ENCODE measurements around the gene TP53BP1. TPM values are rescaled to one million over a fixed set of nuclear protein-coding genes. Genes with fewer than 3 reads are reported as not detected.
A peak's percentile ranks its signal among the peaks of the same experiment; 100 is the strongest.

The TP53BP1 gene
- total RNA-seq, 1 donor from 2014 or later, result 44.9 TPM

DNA sequence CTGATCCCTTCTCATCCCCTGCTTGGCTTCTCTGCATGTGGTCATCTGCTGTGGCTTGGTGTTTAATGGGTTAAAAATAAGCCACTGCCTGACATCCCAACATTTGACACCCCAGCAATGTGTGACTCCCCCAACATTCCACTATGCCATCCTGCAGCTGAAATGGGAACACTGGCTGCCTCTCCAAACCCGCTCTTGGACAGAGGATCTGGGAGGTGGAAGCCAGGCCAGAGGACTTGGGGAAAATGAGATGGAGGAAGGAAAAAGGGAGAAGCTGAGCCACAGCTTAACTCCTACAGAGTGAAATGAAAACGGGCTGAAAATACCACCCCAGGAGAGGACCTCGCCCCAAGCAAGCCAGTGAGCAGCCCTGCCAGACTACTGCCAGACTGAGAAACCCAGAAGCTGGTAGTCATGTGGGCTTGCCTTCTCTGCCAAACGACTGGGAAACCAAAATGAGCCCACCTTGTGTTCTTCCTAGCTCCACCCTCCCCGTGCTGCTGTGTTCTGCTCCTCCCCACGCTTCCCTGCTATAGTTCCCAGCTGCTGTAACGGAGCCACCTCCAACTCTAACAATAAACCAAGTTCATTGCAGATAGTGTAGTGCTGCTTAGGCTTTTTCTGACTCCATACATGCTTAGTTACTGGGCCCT, 38.2 kb upstream of the TP53BP1 start:
- H3K4me1 ChIP-seq, result peaks cover 8% of the 10 kb centered on the region
- no peak for DNase-seq (ENCODE audit: extremely low spot score in 2 of 2)
- H3K27ac ChIP-seq, result peak overlapping the region; percentile 32
- H3K36me3 ChIP-seq, result peaks cover 0 to 10% of the 10 kb centered on the region in 2 donors
- no peak overlapping the region for H3K4me3 ChIP-seq
- H3K27me3 ChIP-seq, result no peaks in the 10 kb centered on the region
- TF ChIP-seq POLR2AphosphoS5 (IDR thresholded peaks at IDR 0.05; ENCODE audit: insufficient read depth in 1 of 2, low read depth in 1 of 2) (no peak), POLR2A (IDR thresholded peaks at IDR 0.05) (no peak)
- TF ChIP-seq, protein P1, sequence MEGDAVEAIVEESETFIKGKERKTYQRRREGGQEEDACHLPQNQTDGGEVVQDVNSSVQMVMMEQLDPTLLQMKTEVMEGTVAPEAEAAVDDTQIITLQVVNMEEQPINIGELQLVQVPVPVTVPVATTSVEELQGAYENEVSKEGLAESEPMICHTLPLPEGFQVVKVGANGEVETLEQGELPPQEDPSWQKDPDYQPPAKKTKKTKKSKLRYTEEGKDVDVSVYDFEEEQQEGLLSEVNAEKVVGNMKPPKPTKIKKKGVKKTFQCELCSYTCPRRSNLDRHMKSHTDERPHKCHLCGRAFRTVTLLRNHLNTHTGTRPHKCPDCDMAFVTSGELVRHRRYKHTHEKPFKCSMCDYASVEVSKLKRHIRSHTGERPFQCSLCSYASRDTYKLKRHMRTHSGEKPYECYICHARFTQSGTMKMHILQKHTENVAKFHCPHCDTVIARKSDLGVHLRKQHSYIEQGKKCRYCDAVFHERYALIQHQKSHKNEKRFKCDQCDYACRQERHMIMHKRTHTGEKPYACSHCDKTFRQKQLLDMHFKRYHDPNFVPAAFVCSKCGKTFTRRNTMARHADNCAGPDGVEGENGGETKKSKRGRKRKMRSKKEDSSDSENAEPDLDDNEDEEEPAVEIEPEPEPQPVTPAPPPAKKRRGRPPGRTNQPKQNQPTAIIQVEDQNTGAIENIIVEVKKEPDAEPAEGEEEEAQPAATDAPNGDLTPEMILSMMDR (IDR thresholded peaks at IDR 0.05), result no peak
- no peaks in the 10 kb centered on the region for H3K9me3 ChIP-seq
- intact Hi-C loops (cut with DNase I), result no loop called here

DNA sequence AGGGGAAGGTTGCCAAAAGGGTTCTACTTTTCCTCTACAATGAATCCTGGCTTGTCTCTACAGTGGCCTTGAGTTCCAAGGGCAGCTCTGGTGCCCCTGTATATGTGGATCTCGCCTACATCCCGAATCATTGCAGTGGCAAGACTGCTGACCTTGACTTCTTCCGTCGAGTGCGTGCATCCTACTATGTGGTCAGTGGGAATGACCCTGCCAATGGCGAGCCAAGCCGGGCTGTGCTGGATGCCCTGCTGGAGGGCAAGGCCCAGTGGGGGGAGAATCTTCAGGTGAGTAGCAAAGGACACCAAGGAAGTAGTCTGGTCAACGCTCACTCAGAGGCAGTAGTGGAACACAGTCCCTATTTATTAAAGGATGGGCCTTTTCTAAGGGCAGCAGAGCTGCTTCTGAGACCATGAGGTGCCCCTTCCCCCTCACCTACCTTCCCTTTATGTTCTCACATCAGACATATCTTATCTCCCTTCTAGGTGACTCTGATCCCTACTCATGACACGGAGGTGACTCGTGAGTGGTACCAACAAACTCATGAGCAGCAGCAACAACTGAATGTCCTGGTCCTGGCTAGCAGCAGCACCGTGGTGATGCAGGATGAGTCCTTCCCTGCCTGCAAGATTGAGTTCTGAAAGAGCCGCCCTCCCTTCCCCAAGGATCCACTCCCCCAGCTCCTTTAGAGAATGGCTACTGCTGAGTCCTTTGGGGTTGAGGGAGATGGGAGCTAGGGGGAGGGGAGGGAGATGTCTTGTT, 36.8 kb upstream of the TP53BP1 start:
- peaks cover 8% of the 10 kb centered on the region for H3K4me1 ChIP-seq
- H3K27me3 ChIP-seq, result no peaks in the 10 kb centered on the region
- H3K27ac ChIP-seq, result no peak overlapping the region
- no peaks in the 10 kb centered on the region for H3K9me3 ChIP-seq
- peaks cover 0 to 10% of the 10 kb centered on the region in 2 donors for H3K36me3 ChIP-seq
- H3K4me3 ChIP-seq, result no peak overlapping the region
- TF ChIP-seq POLR2AphosphoS5 (IDR thresholded peaks at IDR 0.05; ENCODE audit: insufficient read depth in 1 of 2, low read depth in 1 of 2), result no peak
- intact Hi-C loops (cut with DNase I), result no loop called here
- DNase-seq (ENCODE audit: extremely low spot score in 2 of 2), result no peak

DNA sequence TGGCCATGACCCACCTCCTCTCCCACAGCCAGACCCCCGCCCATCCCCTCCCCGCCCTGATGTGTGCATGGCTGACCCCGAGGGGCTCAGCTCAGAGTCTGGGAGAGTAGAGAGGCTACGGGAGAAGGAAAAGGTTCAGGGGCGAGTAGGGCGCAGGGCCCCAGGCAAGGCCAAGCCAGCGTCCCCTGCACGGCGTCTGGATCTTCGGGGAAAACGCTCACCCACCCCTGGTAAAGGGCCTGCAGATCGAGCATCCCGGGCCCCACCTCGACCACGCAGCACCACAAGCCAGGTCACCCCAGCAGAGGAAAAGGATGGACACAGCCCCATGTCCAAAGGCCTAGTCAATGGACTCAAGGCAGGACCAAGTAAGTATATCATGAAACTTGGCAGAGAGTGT, 36.2 kb upstream of the TP53BP1 start:
- intact Hi-C loops (cut with DNase I), result no loop called here
- Histone ChIP-seq H3K4me1 (peaks cover 8% of the 10 kb centered on the region), H3K9me3 (no peaks in the 10 kb centered on the region), H3K4me3 (no peak overlapping the region), H3K27ac (no peak overlapping the region), H3K27me3 (no peaks in the 10 kb centered on the region), H3K36me3 (peaks cover 0 to 6% of the 10 kb centered on the region in 2 donors)
- DNase-seq (ENCODE audit: extremely low spot score in 2 of 2), result no peak
- TF ChIP-seq POLR2A (IDR thresholded peaks at IDR 0.05), result no peak
- TF ChIP-seq POLR2AphosphoS5 (IDR thresholded peaks at IDR 0.05; ENCODE audit: insufficient read depth in 1 of 2, low read depth in 1 of 2), result no peak
- TF ChIP-seq, protein P1 (IDR thresholded peaks at IDR 0.05), result no peak

DNA sequence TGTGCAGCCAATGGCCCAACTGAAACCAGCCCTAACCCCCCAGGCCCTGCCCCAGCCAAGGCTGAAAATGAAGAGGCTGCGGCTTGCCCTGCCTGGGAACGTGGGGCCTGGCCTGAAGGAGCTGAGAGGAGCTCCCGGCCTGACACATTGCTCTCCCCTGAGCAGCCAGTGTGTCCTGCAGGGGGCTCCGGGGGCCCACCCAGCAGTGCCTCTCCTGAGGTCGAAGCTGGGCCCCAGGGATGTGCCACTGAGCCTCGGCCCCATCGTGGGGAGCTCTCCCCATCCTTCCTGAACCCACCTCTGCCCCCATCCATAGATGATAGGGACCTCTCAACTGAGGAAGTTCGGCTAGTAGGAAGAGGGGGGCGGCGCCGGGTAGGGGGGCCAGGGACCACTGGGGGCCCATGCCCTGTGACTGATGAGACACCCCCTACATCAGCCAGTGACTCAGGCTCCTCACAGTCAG, 35.6 kb upstream of the TP53BP1 start:
- H3K4me1 ChIP-seq, result peaks cover 8% of the 10 kb centered on the region
- no peak for TF ChIP-seq POLR2A (IDR thresholded peaks at IDR 0.05)
- TF ChIP-seq, protein P1 (IDR thresholded peaks at IDR 0.05), result no peak
- no peak for TF ChIP-seq POLR2AphosphoS5 (IDR thresholded peaks at IDR 0.05; ENCODE audit: insufficient read depth in 1 of 2, low read depth in 1 of 2)
- peaks cover 0 to 6% of the 10 kb centered on the region in 2 donors for H3K36me3 ChIP-seq
- H3K4me3 ChIP-seq, result no peak overlapping the region
- DNase-seq (ENCODE audit: extremely low spot score in 2 of 2), result peak in 1 of 2 donors; percentile 83
- H3K27me3 ChIP-seq, result no peaks in the 10 kb centered on the region
- H3K27ac ChIP-seq, result no peak overlapping the region
- no peaks in the 10 kb centered on the region for H3K9me3 ChIP-seq
- intact Hi-C loops (cut with DNase I), result no loop called here

DNA sequence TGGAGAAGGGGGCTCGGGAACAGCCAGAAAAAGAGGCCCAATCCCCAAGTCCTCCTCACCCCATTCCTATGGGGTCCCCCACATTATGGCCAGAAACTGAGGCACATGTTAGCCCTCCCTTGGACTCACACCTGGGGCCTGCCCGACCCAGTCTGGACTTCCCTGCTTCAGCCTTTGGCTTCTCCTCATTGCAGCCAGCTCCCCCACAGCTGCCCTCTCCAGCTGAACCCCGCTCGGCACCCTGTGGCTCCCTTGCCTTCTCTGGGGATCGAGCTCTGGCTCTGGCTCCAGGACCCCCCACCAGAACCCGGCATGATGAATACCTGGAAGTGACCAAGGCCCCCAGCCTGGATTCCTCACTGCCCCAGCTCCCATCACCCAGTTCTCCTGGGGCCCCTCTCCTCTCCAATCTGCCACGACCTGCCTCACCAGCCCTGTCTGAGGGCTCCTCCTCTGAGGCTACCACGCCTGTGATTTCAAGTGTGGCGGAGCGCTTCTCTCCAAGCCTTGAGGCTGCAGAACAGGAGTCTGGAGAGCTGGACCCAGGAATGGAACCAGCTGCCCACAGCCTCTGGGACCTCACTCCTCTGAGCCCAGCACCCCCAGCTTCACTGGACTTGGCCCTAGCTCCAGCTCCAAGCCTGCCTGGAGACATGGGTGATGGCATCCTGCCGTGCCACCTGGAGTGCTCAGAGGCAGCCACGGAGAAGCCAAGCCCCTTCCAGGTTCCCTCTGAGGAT, 35.0 kb upstream of the TP53BP1 start:
- Histone ChIP-seq H3K27me3 (no peaks in the 10 kb centered on the region), H3K36me3 (peaks cover 0 to 7% of the 10 kb centered on the region in 2 donors), H3K9me3 (no peaks in the 10 kb centered on the region), H3K4me1 (peaks cover 8% of the 10 kb centered on the region), H3K4me3 (no peak overlapping the region), H3K27ac (no peak overlapping the region)
- TF ChIP-seq POLR2AphosphoS5 (IDR thresholded peaks at IDR 0.05; ENCODE audit: insufficient read depth in 1 of 2, low read depth in 1 of 2) (no peak), POLR2A (IDR thresholded peaks at IDR 0.05) (no peak)
- TF ChIP-seq, protein P1 (IDR thresholded peaks at IDR 0.05), result no peak
- intact Hi-C loops (cut with DNase I), result no loop called here
- peak in 1 of 2 donors; percentile 77 for DNase-seq (ENCODE audit: extremely low spot score in 2 of 2)
